Thyroid gland (tissue), 4 donors: Measurements from ENCODE around the gene LIN54.

ENCODE experiments used
- POLR2A ChIP-seq, 2 donors: fragments of 450-650 bp; IDR thresholded peaks; one replicate each; pipeline ENCODE4 v1.6.1; 2017; ENCODE audit warnings: antibody characterized with exemption in 2 of 2, mild to moderate bottlenecking in 2 of 2, moderate library complexity in 1 of 2
- TF ChIP-seq, protein P1 (sequence below), 6 experiments: fragments of 200-600 bp in 3 of 6; fragments of 450-650 bp in 3 of 6; sonication (generic) in 3 of 6; IDR thresholded peaks; one replicate each; pipeline ENCODE4 v1.5.1; 2016 to 2019; ENCODE audit warnings: antibody characterized with exemption in 6 of 6, mild to moderate bottlenecking in 2 of 6, inconsistent platforms in 1 of 6, moderate library complexity in 1 of 6

DNA sequence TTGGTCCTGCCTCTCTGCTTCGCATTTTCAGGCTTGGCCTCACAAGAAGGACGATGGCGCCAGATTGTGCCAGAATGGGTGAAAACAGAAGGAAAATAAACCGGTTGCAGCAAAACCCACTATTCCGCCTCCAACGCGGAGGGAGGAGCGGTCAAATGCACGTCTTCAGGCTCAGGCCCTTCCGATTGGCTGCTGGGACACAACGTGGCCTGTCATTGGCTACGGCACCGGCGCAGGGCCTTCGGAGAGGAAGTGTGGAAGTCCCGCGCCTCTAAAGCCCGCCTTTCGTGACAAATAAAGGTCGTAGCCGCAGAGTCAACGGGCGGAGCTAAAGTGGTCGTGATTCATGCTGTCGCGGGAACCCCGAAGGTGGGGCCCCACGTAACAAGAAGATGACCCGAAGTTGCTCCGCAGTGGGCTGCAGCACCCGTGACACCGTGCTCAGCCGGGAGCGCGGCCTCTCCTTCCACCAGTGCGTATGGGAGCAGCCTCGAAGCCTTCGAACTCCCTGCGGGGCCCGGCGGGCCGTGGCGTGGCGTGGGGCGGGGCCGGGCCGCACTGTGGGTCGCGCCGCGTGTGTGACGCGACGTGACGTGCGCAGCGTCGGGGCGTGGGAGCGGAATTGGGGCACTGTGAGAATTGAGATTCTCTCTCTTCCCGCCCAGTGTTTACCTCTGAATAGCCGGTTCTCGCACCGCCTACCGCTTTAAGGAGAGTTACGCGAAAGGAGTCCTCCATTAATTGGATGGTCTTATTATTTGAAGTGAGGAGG, 110.0 kb downstream of the LIN54 start, which contains the start of gene THAP9:
- TF ChIP-seq, protein P1, sequence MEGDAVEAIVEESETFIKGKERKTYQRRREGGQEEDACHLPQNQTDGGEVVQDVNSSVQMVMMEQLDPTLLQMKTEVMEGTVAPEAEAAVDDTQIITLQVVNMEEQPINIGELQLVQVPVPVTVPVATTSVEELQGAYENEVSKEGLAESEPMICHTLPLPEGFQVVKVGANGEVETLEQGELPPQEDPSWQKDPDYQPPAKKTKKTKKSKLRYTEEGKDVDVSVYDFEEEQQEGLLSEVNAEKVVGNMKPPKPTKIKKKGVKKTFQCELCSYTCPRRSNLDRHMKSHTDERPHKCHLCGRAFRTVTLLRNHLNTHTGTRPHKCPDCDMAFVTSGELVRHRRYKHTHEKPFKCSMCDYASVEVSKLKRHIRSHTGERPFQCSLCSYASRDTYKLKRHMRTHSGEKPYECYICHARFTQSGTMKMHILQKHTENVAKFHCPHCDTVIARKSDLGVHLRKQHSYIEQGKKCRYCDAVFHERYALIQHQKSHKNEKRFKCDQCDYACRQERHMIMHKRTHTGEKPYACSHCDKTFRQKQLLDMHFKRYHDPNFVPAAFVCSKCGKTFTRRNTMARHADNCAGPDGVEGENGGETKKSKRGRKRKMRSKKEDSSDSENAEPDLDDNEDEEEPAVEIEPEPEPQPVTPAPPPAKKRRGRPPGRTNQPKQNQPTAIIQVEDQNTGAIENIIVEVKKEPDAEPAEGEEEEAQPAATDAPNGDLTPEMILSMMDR (IDR thresholded peaks at IDR 0.05) = no peak
- peak; percentile 62 to 81 for TF ChIP-seq POLR2A (IDR thresholded peaks at IDR 0.05)
